Small intestine (tissue), 7 donors: ENCODE measurements around the gene CD6. TPM values are rescaled to one million over a fixed set of nuclear protein-coding genes. Genes with fewer than 3 reads are reported as not detected.

Experiments used
- DNase-seq, 2 donors: peaks; one replicate each; pipeline versions ENCODE4 v3.0.0 to v3.0.0-alpha.2; 2013
- FAIRE-seq: peaks from 2 replicates; lab custom pipeline; 2012; peaks lifted over from hg19 to GRCh38; lab: Jason Lieb, UNC
- H3K27ac ChIP-seq, 3 donors: one replicate each; pipeline ENCODE4 v1.5.1; 2013; ENCODE audit warnings: low read length in 2 of 3, mild to moderate bottlenecking in 2 of 3, control low read depth in 1 of 3, inconsistent platforms in 1 of 3, low read depth in 1 of 3, moderate library complexity in 1 of 3
- H3K27me3 ChIP-seq, 3 donors: one replicate each; pipeline ENCODE4 v1.6.1; 2013; ENCODE audit warnings: low read length in 3 of 3, inconsistent platforms in 1 of 3; ENCODE audit not compliant: control insufficient read depth in 3 of 3, insufficient read depth in 3 of 3
- H3K36me3 ChIP-seq, 3 donors: one replicate each; pipeline ENCODE4 v1.6.1; 2013; ENCODE audit warnings: low read length in 3 of 3, inconsistent platforms in 1 of 3, low read depth in 1 of 3, mild to moderate bottlenecking in 1 of 3, moderate library complexity in 1 of 3; ENCODE audit not compliant: control insufficient read depth in 3 of 3, insufficient read depth in 2 of 3
- H3K4me1 ChIP-seq, 3 donors: one replicate each; pipeline ENCODE4 v1.6.1; 2013; ENCODE audit warnings: low read length in 2 of 3, inconsistent platforms in 1 of 3, low read depth in 1 of 3, mild to moderate bottlenecking in 1 of 3, moderate library complexity in 1 of 3; ENCODE audit not compliant: control insufficient read depth in 3 of 3, insufficient read depth in 2 of 3
- H3K4me3 ChIP-seq, 3 donors: one replicate each; pipeline ENCODE4 v1.5.1; 2013; ENCODE audit warnings: low read length in 3 of 3, control low read depth in 1 of 3, inconsistent platforms in 1 of 3, low read depth in 1 of 3, mild to moderate bottlenecking in 1 of 3, moderate library complexity in 1 of 3
- H3K9me3 ChIP-seq, 2 donors: one replicate each; pipeline ENCODE4 v1.6.1; 2013; ENCODE audit warnings: low read depth in 1 of 2, low read length in 1 of 2; ENCODE audit not compliant: control insufficient read depth in 2 of 2, insufficient read depth in 1 of 2
- WGBS, 3 donors: extraction: QIAGEN DNeasy Blood & Tissue Kit; methylation state at CpG; one replicate each; pipeline ENCODE4 v1.1.7; 2013; 5-methylcytosine and 5-hydroxymethylcytosine counted together
- polyA plus RNA-seq, 4 donors: library from polyadenylated mRNA; stranded (reverse) in 3 of 4; unstranded in 1 of 4; fragments of 200-250 nt in 3 of 4; fragments of 120-200 nt in 1 of 4; gene quantifications; one replicate each; pipeline versions ENCODE4 v1.2.1 to v1.2.3, GENCODE V29; 2013
- donor health status: healthy with polysubstance abuse.
- donor health status: control.
- donor health status: control.
- donor health status: Bipolar disorder and iron deficiency.
- donor health status: healthy.

The CD6 gene
- polyA plus RNA-seq, 4 donors: 1.3 to 5.1 (median 1.7) TPM

GRCh38 chr11:60925868-60926267 lies 45.6 kb upstream of the CD6 start:
- Histone ChIP-seq H3K36me3 (peaks cover 4 to 60% (median 5%) of the 10 kb centered on the region in 3 donors), H3K4me3 (no peak overlapping the region), H3K9me3 (no peaks in the 10 kb centered on the region), H3K27ac (no peak overlapping the region), H3K4me1 (peaks cover 2 to 32% (median 2%) of the 10 kb centered on the region in 3 donors), H3K27me3 (peaks cover 0 to 12% (median 0%) of the 10 kb centered on the region in 3 donors)
- no peak for FAIRE-seq
- no peak for DNase-seq
- WGBS, 3 donors: 50 to 76% (median 61%) methylated on average over 6 of the region's 6 CpGs

GRCh38 chr11:60926500-60926899 lies 45.0 kb upstream of the CD6 start:
- no peaks in the 10 kb centered on the region for H3K9me3 ChIP-seq
- H3K4me3 ChIP-seq: no peak overlapping the region
- peaks cover 0 to 12% (median 0%) of the 10 kb centered on the region in 3 donors for H3K27me3 ChIP-seq
- DNase-seq: no peak
- no peak for FAIRE-seq
- H3K27ac ChIP-seq: no peak overlapping the region
- peaks cover 2 to 58% (median 2%) of the 10 kb centered on the region in 3 donors for H3K36me3 ChIP-seq
- WGBS, 3 donors: 90 to 94% (median 93%) methylated on average over 7 to 8 of the region's 8 CpGs
- peaks cover 2 to 32% (median 2%) of the 10 kb centered on the region in 3 donors for H3K4me1 ChIP-seq

- Histone ChIP-seq H3K9me3 (no peaks in the 10 kb centered on the region), H3K4me1 (peaks cover 2 to 32% (median 2%) of the 10 kb centered on the region in 3 donors), H3K27ac (no peak overlapping the region), H3K4me3 (no peak overlapping the region), H3K27me3 (peaks cover 0 to 12% (median 0%) of the 10 kb centered on the region in 3 donors), H3K36me3 (peaks cover 0 to 58% (median 0%) of the 10 kb centered on the region in 3 donors)
- DNase-seq (no peak), FAIRE-seq (no peak)
- 72 to 90% (median 82%) methylated on average over 8 of the region's 8 CpGs for WGBS, 3 donors
Observed at GRCh38 chr11:60927061-60927592, 44.4 kb upstream of the CD6 start.

- Histone ChIP-seq H3K27ac (no peak overlapping the region), H3K4me3 (no peak overlapping the region), H3K27me3 (peaks cover 0 to 12% (median 0%) of the 10 kb centered on the region in 3 donors), H3K36me3 (peaks cover 0 to 54% (median 0%) of the 10 kb centered on the region in 3 donors), H3K9me3 (no peaks in the 10 kb centered on the region), H3K4me1 (peaks cover 2 to 32% (median 2%) of the 10 kb centered on the region in 3 donors)
- WGBS, 3 donors: 82 to 85% (median 83%) methylated on average over 14 to 16 of the region's 16 CpGs
- FAIRE-seq (no peak), DNase-seq (no peak)
Observed at GRCh38 chr11:60927600-60927999, 43.9 kb upstream of the CD6 start.

GRCh38 chr11:60928563-60929001 lies 42.9 kb upstream of the CD6 start:
- 92 to 94% (median 93%) methylated on average over 17 to 20 of the region's 20 CpGs for WGBS, 3 donors
- DNase-seq: no peak
- H3K4me3 ChIP-seq: no peak overlapping the region
- peaks cover 0 to 12% (median 0%) of the 10 kb centered on the region in 3 donors for H3K27me3 ChIP-seq
- FAIRE-seq: no peak
- H3K36me3 ChIP-seq: peaks cover 0 to 52% (median 0%) of the 10 kb centered on the region in 3 donors
- H3K27ac ChIP-seq: no peak overlapping the region
- H3K4me1 ChIP-seq: peaks cover 2 to 32% (median 2%) of the 10 kb centered on the region in 3 donors
- no peaks in the 10 kb centered on the region for H3K9me3 ChIP-seq

- H3K4me1 ChIP-seq: peaks cover 0 to 26% (median 0%) of the 10 kb centered on the region in 3 donors
- peaks cover 0 to 55% (median 0%) of the 10 kb centered on the region in 3 donors for H3K36me3 ChIP-seq
- no peak overlapping the region for H3K27ac ChIP-seq
- DNase-seq (peak in 1 of 2 donors; percentile 50), FAIRE-seq (no peak)
- peaks cover 0 to 12% (median 0%) of the 10 kb centered on the region in 3 donors for H3K27me3 ChIP-seq
- H3K4me3 ChIP-seq: no peak overlapping the region
- H3K9me3 ChIP-seq: no peaks in the 10 kb centered on the region
- WGBS, 3 donors: 50 to 70% (median 67%) methylated on average over 4 of the region's 4 CpGs
Observed at GRCh38 chr11:60929764-60930163, 41.7 kb upstream of the CD6 start.

- Histone ChIP-seq H3K9me3 (no peaks in the 10 kb centered on the region), H3K4me3 (no peak overlapping the region), H3K27ac (no peak overlapping the region), H3K27me3 (peaks cover 0 to 7% (median 0%) of the 10 kb centered on the region in 3 donors), H3K4me1 (peaks cover 0 to 21% (median 0%) of the 10 kb centered on the region in 3 donors), H3K36me3 (peaks cover 0 to 61% (median 0%) of the 10 kb centered on the region in 3 donors)
- FAIRE-seq: no peak
- WGBS, 3 donors: 90 to 98% (median 95%) methylated on average over 4 of the region's 4 CpGs
- no peak for DNase-seq
Observed at GRCh38 chr11:60930394-60930793, 41.1 kb upstream of the CD6 start.

- no peak overlapping the region for H3K4me3 ChIP-seq
- H3K27ac ChIP-seq: no peak overlapping the region
- H3K4me1 ChIP-seq: peaks cover 0 to 19% (median 0%) of the 10 kb centered on the region in 3 donors
- no peaks in the 10 kb centered on the region for H3K9me3 ChIP-seq
- FAIRE-seq (no peak), DNase-seq (no peak)
- 83 to 91% (median 87%) methylated on average over 9 of the region's 9 CpGs for WGBS, 3 donors
- peaks cover 0 to 75% (median 0%) of the 10 kb centered on the region in 3 donors for H3K36me3 ChIP-seq
- no peaks in the 10 kb centered on the region for H3K27me3 ChIP-seq
Observed at GRCh38 chr11:60931917-60932316, 39.6 kb upstream of the CD6 start.
